ENCODE results near the gene DACH1.

The DACH1 gene

GRCh38 chr13:71469626-71470025, 397.4 kb downstream of the DACH1 start:
- no peak for DNase-seq (ENCODE audit: low read depth)
- TF ChIP-seq CTCF (conservative IDR thresholded peaks at IDR 0.05; ENCODE audit: control insufficient read depth, insufficient read depth, low read depth, low read length) = no peak
- H3K4me3 ChIP-seq (ENCODE audit: control insufficient read depth, low read depth, low read length) = no peak overlapping the region

GRCh38 chr13:71464686-71465085, 402.3 kb downstream of the DACH1 start:
- no peak for DNase-seq (ENCODE audit: low read depth)
- TF ChIP-seq CTCF (conservative IDR thresholded peaks at IDR 0.05; ENCODE audit: control insufficient read depth, insufficient read depth, low read depth, low read length) = no peak
- no peak overlapping the region for H3K4me3 ChIP-seq (ENCODE audit: control insufficient read depth, low read depth, low read length)

- no peak overlapping the region for H3K4me3 ChIP-seq (ENCODE audit: control insufficient read depth, low read depth, low read length)
- TF ChIP-seq CTCF (conservative IDR thresholded peaks at IDR 0.05; ENCODE audit: control insufficient read depth, insufficient read depth, low read depth, low read length) = no peak
- DNase-seq (ENCODE audit: low read depth) = no peak
Measured at GRCh38 chr13:71461892-71462291, 405.1 kb downstream of the DACH1 start.

- H3K4me3 ChIP-seq (ENCODE audit: control insufficient read depth, low read depth, low read length) = no peak overlapping the region
- no peak for TF ChIP-seq CTCF (conservative IDR thresholded peaks at IDR 0.05; ENCODE audit: control insufficient read depth, insufficient read depth, low read depth, low read length)
- no peak for DNase-seq (ENCODE audit: low read depth)
Measured at GRCh38 chr13:71460211-71460610, 406.8 kb downstream of the DACH1 start.

GRCh38 chr13:71459708-71460107, 407.3 kb downstream of the DACH1 start:
- no peak for TF ChIP-seq CTCF (conservative IDR thresholded peaks at IDR 0.05; ENCODE audit: control insufficient read depth, insufficient read depth, low read depth, low read length)
- no peak for DNase-seq (ENCODE audit: low read depth)
- no peak overlapping the region for H3K4me3 ChIP-seq (ENCODE audit: control insufficient read depth, low read depth, low read length)

GRCh38 chr13:71457645-71458044, 409.4 kb downstream of the DACH1 start:
- no peak overlapping the region for H3K4me3 ChIP-seq (ENCODE audit: control insufficient read depth, low read depth, low read length)
- TF ChIP-seq CTCF (conservative IDR thresholded peaks at IDR 0.05; ENCODE audit: control insufficient read depth, insufficient read depth, low read depth, low read length) = no peak
- no peak for DNase-seq (ENCODE audit: low read depth)

GRCh38 chr13:71456136-71456535, 410.9 kb downstream of the DACH1 start:
- TF ChIP-seq CTCF (conservative IDR thresholded peaks at IDR 0.05; ENCODE audit: control insufficient read depth, insufficient read depth, low read depth, low read length) = no peak
- no peak for DNase-seq (ENCODE audit: low read depth)
- no peak overlapping the region for H3K4me3 ChIP-seq (ENCODE audit: control insufficient read depth, low read depth, low read length)
